MM.1S (cell line): Measurements from ENCODE around the gene SYNE1.

Experiments used
- EZH2 ChIP-seq: fragments of 300-600 bp; sonication (generic); optimal IDR thresholded peaks from 2 replicates; pipeline ENCODE3; 2017; ENCODE audit warnings: low read depth, mild to moderate bottlenecking, antibody characterized with exemption, low read length, mixed read lengths
- EZH2phosphoT487 ChIP-seq: fragments of 300-600 bp; sonication (generic); IDR thresholded peaks from 2 replicates; pipeline ENCODE4 v1.6.1; 2018; ENCODE audit warnings: antibody characterized with exemption, low read length
- TF ChIP-seq, protein P1 (sequence below): fragments of 300-600 bp; sonication (generic); IDR thresholded peaks from 2 replicates; pipeline ENCODE4 v1.5.1; 2016; ENCODE audit warnings: antibody characterized with exemption, low read length, mixed read lengths

DNA sequence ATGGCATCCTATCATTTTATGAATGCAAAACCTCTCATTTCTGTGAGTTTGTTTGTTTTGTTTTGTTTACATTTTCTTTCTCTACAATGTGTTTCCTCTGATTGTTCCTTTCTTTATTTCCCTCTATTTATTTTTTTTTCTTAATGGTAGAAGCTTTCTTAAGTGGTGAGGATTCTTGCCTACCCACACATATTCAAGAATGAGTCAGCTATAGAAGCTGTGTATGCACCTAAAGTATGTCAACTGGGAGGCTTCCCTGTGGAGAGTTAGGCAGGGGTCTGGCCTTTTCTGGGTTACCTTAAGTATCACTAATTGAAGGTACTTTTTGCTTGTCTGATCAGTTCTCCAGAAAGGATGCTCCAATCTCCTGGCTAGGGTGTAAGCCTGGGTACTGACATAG, 475.7 kb downstream of the SYNE1 start:
- TF ChIP-seq, protein P1, sequence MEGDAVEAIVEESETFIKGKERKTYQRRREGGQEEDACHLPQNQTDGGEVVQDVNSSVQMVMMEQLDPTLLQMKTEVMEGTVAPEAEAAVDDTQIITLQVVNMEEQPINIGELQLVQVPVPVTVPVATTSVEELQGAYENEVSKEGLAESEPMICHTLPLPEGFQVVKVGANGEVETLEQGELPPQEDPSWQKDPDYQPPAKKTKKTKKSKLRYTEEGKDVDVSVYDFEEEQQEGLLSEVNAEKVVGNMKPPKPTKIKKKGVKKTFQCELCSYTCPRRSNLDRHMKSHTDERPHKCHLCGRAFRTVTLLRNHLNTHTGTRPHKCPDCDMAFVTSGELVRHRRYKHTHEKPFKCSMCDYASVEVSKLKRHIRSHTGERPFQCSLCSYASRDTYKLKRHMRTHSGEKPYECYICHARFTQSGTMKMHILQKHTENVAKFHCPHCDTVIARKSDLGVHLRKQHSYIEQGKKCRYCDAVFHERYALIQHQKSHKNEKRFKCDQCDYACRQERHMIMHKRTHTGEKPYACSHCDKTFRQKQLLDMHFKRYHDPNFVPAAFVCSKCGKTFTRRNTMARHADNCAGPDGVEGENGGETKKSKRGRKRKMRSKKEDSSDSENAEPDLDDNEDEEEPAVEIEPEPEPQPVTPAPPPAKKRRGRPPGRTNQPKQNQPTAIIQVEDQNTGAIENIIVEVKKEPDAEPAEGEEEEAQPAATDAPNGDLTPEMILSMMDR = no peak
- no peak for TF ChIP-seq EZH2
- TF ChIP-seq EZH2phosphoT487 = no peak
